Testis (tissue), 5 donors: ENCODE results near the gene LUC7L3. TPM values are rescaled to one million over a fixed set of nuclear protein-coding genes. Genes with fewer than 3 reads are reported as not detected.

ENCODE experiments used
- DNase-seq: peaks from one replicate; pipeline ENCODE4 v3.0.0-alpha.2; 2019
- H3K27ac ChIP-seq, 2 donors: fragments of 200-600 bp; sonication (generic); one replicate each; pipeline ENCODE4 v1.5.1; 2019
- H3K27me3 ChIP-seq: fragments of 200-600 bp; sonication (generic); one replicate; pipeline ENCODE4 v1.5.1; 2019
- H3K36me3 ChIP-seq: fragments of 200-600 bp; sonication (generic); one replicate; pipeline ENCODE4 v1.5.1; 2017; ENCODE audit warnings: low read depth; ENCODE audit errors: missing control alignments
- H3K4me1 ChIP-seq: fragments of 200-600 bp; sonication (generic); one replicate; pipeline ENCODE4 v1.5.1; 2019
- H3K4me3 ChIP-seq, 2 donors: fragments of 200-600 bp; sonication (generic); one replicate each; pipeline ENCODE4 v1.5.1; 2017 to 2019
- H3K9me3 ChIP-seq: fragments of 200-600 bp; sonication (generic); one replicate; pipeline ENCODE4 v1.5.1; 2017
- POLR2A ChIP-seq: fragments of 450-650 bp; IDR thresholded peaks from one replicate; pipeline ENCODE4 v1.6.1; 2017; ENCODE audit warnings: antibody characterized with exemption, mild to moderate bottlenecking, moderate library complexity
- WGBS, 2 donors: methylation state at CpG; one replicate each; pipeline ENCODE4 v1.1.5; 2018; 5-methylcytosine and 5-hydroxymethylcytosine counted together
- intact Hi-C: fragments of 100-400 bp; cut with DNase I; formaldehyde crosslinking; loops from one replicate; pipeline ENCODE4 v1.15.1; 2023; ENCODE audit warnings: low total_unique reads
- long read RNA-seq, 2 donors: transcript quantifications; one replicate each; lab custom pipeline, GENCODE V29; 2026
- polyA plus RNA-seq: library from polyadenylated mRNA; stranded (reverse); fragments of 350-450 nt; fragmentation: Illumina TruSeq; extraction: RNeasy Lipid Tissue Mini Kit (QIAGEN cat#74804); gene quantifications from one replicate; pipeline ENCODE4 v1.2.3, GENCODE V29; 2014; ENCODE audit warnings: low read depth, low replicate concordance; ENCODE audit not compliant: insufficient read depth
- total RNA-seq, 2 donors: library from RNA; depleted of rRNA; stranded (reverse); fragments of >200 nt; gene quantifications; one replicate each; pipeline ENCODE4 v1.2.3, GENCODE V29; 2016
- TF ChIP-seq, protein P1 (sequence below), 3 experiments: fragments of 450-650 bp in 2 of 3; fragments of 200-600 bp in 1 of 3; sonication (generic) in 1 of 3; IDR thresholded peaks; one replicate each; pipeline ENCODE4 v1.5.1; 2016 to 2019; ENCODE audit warnings: antibody characterized with exemption in 3 of 3, mild to moderate bottlenecking in 2 of 3, moderate library complexity in 1 of 3

Gene LUC7L3, protein sequence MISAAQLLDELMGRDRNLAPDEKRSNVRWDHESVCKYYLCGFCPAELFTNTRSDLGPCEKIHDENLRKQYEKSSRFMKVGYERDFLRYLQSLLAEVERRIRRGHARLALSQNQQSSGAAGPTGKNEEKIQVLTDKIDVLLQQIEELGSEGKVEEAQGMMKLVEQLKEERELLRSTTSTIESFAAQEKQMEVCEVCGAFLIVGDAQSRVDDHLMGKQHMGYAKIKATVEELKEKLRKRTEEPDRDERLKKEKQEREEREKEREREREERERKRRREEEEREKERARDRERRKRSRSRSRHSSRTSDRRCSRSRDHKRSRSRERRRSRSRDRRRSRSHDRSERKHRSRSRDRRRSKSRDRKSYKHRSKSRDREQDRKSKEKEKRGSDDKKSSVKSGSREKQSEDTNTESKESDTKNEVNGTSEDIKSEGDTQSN
- total RNA-seq, result 100 to 1,000 TPM; 115 to 160 TPM
- polyA plus RNA-seq, result 37.4 TPM
- long read RNA-seq, donor 1, full-length matches to known transcripts, result 43 of 128 reads
- long read RNA-seq, donor 1, partial matches to known transcripts, result 85 of 128 reads
- long read RNA-seq, donor 1, other reads (novel, unspliced or antisense), result 0 of 128 reads
- long read RNA-seq, donor 2, full-length matches to known transcripts, result 11 of 68 reads
- long read RNA-seq, donor 2, partial matches to known transcripts, result 57 of 68 reads
- long read RNA-seq, donor 2, other reads (novel, unspliced or antisense), result 0 of 68 reads

DNA sequence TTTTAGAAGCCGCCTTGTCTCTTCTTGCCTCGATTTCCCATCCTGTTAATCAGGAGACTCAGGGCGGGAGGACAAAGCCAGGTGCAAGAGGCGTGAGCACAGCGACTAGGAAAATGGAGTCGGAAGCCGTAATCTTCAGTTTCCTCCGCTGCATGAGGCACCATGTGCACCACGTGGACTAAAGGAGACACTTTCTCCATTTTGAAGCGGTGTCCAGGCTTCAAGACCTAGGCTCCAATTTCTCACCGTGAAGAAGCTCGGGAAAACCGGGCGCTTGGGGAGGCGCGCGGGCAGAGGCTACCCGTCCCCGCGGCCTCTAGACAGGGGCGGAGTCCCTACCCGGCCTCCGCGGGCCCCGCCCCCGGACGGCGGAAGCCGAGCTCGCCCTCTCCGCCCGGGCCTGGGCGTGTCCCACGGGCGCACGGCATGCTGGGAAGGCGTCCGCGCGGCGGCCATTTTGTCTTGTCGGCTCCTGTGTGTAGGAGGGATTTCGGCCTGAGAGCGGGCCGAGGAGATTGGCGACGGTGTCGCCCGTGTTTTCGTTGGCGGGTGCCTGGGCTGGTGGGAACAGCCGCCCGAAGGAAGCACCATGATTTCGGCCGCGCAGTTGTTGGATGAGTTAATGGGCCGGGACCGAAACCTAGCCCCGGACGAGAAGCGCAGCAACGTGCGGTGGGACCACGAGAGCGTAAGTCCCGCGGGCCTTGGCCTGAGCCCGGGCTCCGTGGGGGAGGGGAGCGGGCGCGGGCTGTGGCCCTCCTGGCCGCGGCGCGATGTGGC, at the start of gene LUC7L3:
LUC7L3 (plus strand) TSS at position 460 of the 780 bp plus-strand sequence; CDS start at position 590, 130 bp downstream.
- H3K9me3 ChIP-seq, result no peaks in the 10 kb centered on the region
- TF ChIP-seq POLR2A, result peak; percentile 46
- TF ChIP-seq, protein P1, sequence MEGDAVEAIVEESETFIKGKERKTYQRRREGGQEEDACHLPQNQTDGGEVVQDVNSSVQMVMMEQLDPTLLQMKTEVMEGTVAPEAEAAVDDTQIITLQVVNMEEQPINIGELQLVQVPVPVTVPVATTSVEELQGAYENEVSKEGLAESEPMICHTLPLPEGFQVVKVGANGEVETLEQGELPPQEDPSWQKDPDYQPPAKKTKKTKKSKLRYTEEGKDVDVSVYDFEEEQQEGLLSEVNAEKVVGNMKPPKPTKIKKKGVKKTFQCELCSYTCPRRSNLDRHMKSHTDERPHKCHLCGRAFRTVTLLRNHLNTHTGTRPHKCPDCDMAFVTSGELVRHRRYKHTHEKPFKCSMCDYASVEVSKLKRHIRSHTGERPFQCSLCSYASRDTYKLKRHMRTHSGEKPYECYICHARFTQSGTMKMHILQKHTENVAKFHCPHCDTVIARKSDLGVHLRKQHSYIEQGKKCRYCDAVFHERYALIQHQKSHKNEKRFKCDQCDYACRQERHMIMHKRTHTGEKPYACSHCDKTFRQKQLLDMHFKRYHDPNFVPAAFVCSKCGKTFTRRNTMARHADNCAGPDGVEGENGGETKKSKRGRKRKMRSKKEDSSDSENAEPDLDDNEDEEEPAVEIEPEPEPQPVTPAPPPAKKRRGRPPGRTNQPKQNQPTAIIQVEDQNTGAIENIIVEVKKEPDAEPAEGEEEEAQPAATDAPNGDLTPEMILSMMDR (IDR thresholded peaks at IDR 0.05), result peak in 1 of 3 experiments; percentile 8
- 1 to 2% methylated on average over 19 to 60 of the region's 76 CpGs for WGBS, 2 donors
- H3K36me3 ChIP-seq, result no peaks in the 10 kb centered on the region
- H3K27ac ChIP-seq, result peak within 1 kb of the TSS; percentile 86 to 95
- DNase-seq, result peak; percentile 95
- H3K4me1 ChIP-seq, result peaks cover 26% of the 10 kb centered on the region
- intact Hi-C loops, result no loop called here
- H3K4me3 ChIP-seq, result peak within 1 kb of the TSS; percentile 65 to 75
- no peaks in the 10 kb centered on the region for H3K27me3 ChIP-seq

DNA sequence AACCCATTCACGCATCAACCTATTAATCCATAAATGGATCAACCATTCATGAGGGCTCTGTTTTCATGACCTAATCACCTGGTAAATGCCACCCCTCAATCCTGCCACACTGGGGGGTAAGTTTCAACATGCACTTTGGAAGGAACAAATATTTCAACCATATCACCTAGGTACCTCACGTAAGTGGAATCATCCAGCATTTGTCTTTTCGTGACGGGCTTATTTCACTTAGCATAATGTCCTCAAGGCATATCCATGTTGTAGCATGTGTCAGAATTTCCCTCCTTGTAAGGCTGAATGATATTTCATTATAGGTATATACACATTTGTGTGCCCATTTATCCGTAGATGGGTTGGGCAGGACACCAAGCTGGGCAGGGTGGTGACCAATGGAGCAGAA, 47.3 kb upstream of the LUC7L3 start:
- H3K27ac ChIP-seq, result no peak overlapping the region
- intact Hi-C loops, result no loop called here
- H3K27me3 ChIP-seq, result no peaks in the 10 kb centered on the region
- DNase-seq, result no peak
- H3K4me3 ChIP-seq, result no peak overlapping the region
- H3K36me3 ChIP-seq, result no peaks in the 10 kb centered on the region
- WGBS, 2 donors, result 94 to 99% methylated on average over 5 of the region's 5 CpGs
- no peaks in the 10 kb centered on the region for H3K9me3 ChIP-seq
- TF ChIP-seq, protein P1 (IDR thresholded peaks at IDR 0.05), result no peak
- no peak for TF ChIP-seq POLR2A
- no peaks in the 10 kb centered on the region for H3K4me1 ChIP-seq

DNA sequence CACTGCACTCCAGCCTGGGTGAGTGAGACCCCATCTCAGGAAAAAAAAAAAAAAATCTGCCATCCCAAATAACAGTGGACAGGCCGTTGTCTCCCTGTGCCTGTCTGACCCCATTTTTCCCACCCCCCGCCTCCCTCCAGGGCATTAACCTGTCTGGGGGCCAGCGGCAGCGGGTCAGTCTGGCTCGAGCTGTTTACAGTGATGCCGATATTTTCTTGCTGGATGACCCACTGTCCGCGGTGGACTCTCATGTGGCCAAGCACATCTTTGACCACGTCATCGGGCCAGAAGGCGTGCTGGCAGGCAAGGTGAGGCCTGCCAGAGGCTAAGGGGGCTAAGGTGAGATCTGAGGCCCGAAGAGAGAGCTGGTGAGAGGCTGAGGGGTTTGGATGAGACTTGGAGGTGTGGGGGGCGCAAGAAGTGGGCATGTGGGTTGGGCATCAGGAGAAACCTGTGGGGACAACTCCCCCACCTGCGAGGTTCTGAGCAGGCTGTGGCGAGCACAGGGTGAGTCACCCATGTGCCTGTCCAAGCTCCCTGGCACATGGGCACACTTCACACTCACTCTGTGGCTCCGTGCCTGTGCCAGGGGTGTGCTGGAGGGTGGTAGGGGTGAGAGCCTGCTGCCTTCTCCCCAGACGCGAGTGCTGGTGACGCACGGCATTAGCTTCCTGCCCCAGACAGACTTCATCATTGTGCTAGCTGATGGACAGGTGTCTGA, 46.4 kb upstream of the LUC7L3 start:
- no peaks in the 10 kb centered on the region for H3K27me3 ChIP-seq
- no peaks in the 10 kb centered on the region for H3K4me1 ChIP-seq
- no peaks in the 10 kb centered on the region for H3K36me3 ChIP-seq
- no peak for TF ChIP-seq POLR2A
- TF ChIP-seq, protein P1 (IDR thresholded peaks at IDR 0.05), result no peak
- no peaks in the 10 kb centered on the region for H3K9me3 ChIP-seq
- WGBS, 2 donors, result 91 to 92% methylated on average over 13 to 20 of the region's 20 CpGs
- DNase-seq, result no peak
- no peak overlapping the region for H3K27ac ChIP-seq
- intact Hi-C loops, result no loop called here
- no peak overlapping the region for H3K4me3 ChIP-seq

DNA sequence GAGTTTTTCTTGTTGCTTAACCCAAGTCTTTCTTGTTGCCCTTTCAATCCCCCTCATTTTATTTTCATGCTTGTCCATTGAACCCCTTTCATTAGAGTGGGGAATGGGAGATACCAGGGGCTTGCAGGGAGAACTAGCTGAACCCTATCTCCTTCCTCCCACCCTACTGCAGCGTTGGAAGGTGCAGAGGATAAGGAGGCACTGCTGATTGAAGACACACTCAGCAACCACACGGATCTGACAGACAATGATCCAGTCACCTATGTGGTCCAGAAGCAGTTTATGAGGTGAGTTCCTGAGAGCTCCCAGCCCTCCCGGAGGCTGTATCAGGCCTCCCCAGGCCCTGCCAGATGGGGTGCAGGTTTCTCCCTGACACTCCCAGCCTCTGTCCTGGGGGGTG, 44.2 kb upstream of the LUC7L3 start:
- no peak for DNase-seq
- no peak for TF ChIP-seq POLR2A
- TF ChIP-seq, protein P1 (IDR thresholded peaks at IDR 0.05), result no peak
- Histone ChIP-seq H3K27ac (no peak overlapping the region), H3K27me3 (no peaks in the 10 kb centered on the region), H3K4me3 (no peak overlapping the region), H3K36me3 (no peaks in the 10 kb centered on the region), H3K9me3 (no peaks in the 10 kb centered on the region), H3K4me1 (no peaks in the 10 kb centered on the region)
- intact Hi-C loops, result no loop called here
- 73 to 75% methylated on average over 2 to 3 of the region's 3 CpGs for WGBS, 2 donors
